HG02623 (cell line): ENCODE results near the gene SP5.
"Not testable (repeated sequence)": the region's sequence is repeated elsewhere in the genome, so short reads cannot be mapped to it uniquely, and the experiment has no call there.

Experiments
- ATAC-seq: cut with Tn5 transposase; IDR thresholded peaks from one replicate; pipeline ENCODE4 v1.9.1; 2021; ENCODE audit warnings: moderate library complexity; ENCODE audit not compliant: unreplicated experiment

The SP5 gene

GRCh38 chr2:170710609-170710979 is 4.5 kb upstream of the SP5 start:
- no peak for ATAC-seq

- no peak for ATAC-seq
Observed at GRCh38 chr2:170711196-170711773, 3.9 kb upstream of the SP5 start.

GRCh38 chr2:170711774-170712652 is 3.1 kb upstream of the SP5 start:
- no peak for ATAC-seq

- no peak for ATAC-seq
Observed at GRCh38 chr2:170712653-170713542, 2.2 kb upstream of the SP5 start.

GRCh38 chr2:170713543-170714380 is 1.4 kb upstream of the SP5 start:
- no peak for ATAC-seq

- no peak for ATAC-seq
Observed at GRCh38 chr2:170714381-170715061, 616 bp upstream of the SP5 start.

GRCh38 chr2:170715932-170716777 is 1.0 kb downstream of the SP5 start:
- no peak for ATAC-seq

GRCh38 chr2:170716851-170717598 is 1.9 kb downstream of the SP5 start:
- ATAC-seq = no peak

GRCh38 chr2:170717599-170717963 is 2.4 kb downstream of the SP5 start:
- no peak for ATAC-seq

GRCh38 chr2:170717991-170718589 is 3.0 kb downstream of the SP5 start:
- ATAC-seq = no peak

GRCh38 chr2:170719810-170720209 is 4.7 kb downstream of the SP5 start:
- ATAC-seq = no peak

- ATAC-seq = no peak
Observed at GRCh38 chr2:170721678-170722077, 6.5 kb downstream of the SP5 start.

GRCh38 chr2:170722301-170722700 is 7.2 kb downstream of the SP5 start:
- no peak for ATAC-seq

- no peak for ATAC-seq
Observed at GRCh38 chr2:170723446-170723958, 8.4 kb downstream of the SP5 start.

GRCh38 chr2:170733798-170734600 is 18.9 kb downstream of the SP5 start:
- no peak for ATAC-seq

- ATAC-seq = not testable (repeated sequence)
Observed at GRCh38 chr2:170734601-170735000, 19.5 kb downstream of the SP5 start.

GRCh38 chr2:170736628-170737027 is 21.5 kb downstream of the SP5 start:
- no peak for ATAC-seq
